AG09319 (cell line): ENCODE data around the gene JPT1.

Experiments
- DNase-seq: peaks from one replicate; pipeline ENCODE4 v3.0.0-alpha.2; 2010; ENCODE audit warnings: low read depth; ENCODE audit errors: extremely low read depth
- CTCF ChIP-seq: IDR thresholded peaks from 2 replicates; pipeline ENCODE4 v1.5.1; 2011; ENCODE audit warnings: low read depth, mild to moderate bottlenecking, inconsistent platforms, low read length, moderate library complexity

The JPT1 gene

GRCh38 chr17:75153780-75154194 is 525 bp downstream of the JPT1 start:
- DNase-seq, result no peak
- TF ChIP-seq CTCF, result no peak

GRCh38 chr17:75152922-75153779 is 1.2 kb downstream of the JPT1 start:
- DNase-seq, result no peak

GRCh38 chr17:75152523-75152921 is 1.8 kb downstream of the JPT1 start:
- TF ChIP-seq CTCF, result no peak

More at GRCh38 chr17:75152922-75153779, 1.2 kb downstream of the JPT1 start:
- no peak for TF ChIP-seq CTCF

GRCh38 chr17:75151930-75152329 is 2.4 kb downstream of the JPT1 start:
- no peak for TF ChIP-seq CTCF
- no peak for DNase-seq

More at GRCh38 chr17:75152523-75152921, 1.8 kb downstream of the JPT1 start:
- DNase-seq, result no peak

- DNase-seq, result no peak
- no peak for TF ChIP-seq CTCF
Observed at GRCh38 chr17:75147878-75148546, 6.3 kb downstream of the JPT1 start.

GRCh38 chr17:75146592-75146991 is 7.7 kb downstream of the JPT1 start:
- TF ChIP-seq CTCF, result no peak
- DNase-seq, result no peak
